Measurements from ENCODE around the gene HLTF. TPM values are rescaled to one million over a fixed set of nuclear protein-coding genes. Genes with fewer than 3 reads are reported as not detected.

Gene HLTF
- polyA plus RNA-seq, 4 donors, result 41.1 to 57.8 (median 43.0) TPM

DNA sequence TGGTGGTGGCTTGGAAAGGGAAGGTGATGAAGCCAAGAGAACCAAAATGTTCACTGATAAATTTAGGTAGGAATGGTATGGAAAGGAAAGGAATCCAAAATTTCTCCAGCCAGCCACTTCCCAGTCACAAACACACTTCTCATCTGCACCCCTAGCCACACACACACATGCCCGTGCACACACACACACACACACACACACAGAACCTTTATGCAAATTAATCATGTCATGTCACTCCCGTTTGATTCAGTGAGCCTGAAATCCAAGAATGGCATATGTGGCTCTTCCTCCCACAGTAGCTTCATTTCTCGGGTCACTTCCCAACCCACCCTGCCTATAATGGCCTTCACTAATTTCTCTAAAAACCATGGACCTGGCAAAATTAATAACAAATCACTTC, 3.1 kb upstream of the HLTF start:
- no peak for DNase-seq (ENCODE audit: low read depth in 4 of 4, low spot score in 3 of 4)

DNA sequence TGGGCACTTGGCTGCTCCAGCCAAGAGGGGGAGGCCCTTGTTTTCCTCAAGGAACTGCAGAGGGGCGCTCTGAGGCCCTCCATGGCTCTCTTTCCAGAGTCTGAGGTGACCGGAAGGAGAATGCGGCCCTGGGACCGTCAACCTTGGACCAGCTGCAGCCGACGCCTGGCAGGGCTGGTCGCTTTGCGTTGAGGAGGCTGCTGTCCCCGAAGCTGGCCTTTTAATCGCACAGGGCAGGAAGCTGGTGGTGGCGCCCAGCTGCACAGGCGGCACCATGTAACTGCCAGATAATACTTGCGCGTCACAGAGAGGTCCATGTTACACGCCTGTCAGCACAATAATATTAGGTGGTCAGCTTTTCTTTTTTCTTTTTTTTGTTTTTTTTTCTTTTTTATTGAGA, 875 bp upstream of the HLTF start:
- no peak for DNase-seq (ENCODE audit: low read depth in 4 of 4, low spot score in 3 of 4)

DNA sequence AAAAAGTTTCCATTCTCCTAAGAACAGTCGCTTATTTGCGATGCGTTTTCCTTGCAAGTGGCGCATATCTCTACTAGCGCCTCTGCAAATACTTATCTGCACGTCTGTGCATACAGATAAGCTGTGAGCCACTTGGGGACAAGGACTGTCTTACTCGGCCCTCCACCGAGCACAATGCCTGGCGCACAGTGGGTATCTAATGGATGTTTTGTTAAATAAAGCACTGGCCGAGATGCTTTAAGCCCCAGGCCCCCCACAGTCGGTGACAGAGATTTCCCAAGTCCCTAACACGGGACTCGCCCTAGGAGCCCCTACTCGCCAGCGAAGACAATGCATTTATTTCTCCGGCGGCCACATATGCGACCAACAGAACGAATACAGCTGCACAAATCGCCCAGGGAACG, 503 bp downstream of the HLTF start:
- peak; percentile 14 to 41 (median 31) for DNase-seq (ENCODE audit: low read depth in 4 of 4, low spot score in 3 of 4)

DNA sequence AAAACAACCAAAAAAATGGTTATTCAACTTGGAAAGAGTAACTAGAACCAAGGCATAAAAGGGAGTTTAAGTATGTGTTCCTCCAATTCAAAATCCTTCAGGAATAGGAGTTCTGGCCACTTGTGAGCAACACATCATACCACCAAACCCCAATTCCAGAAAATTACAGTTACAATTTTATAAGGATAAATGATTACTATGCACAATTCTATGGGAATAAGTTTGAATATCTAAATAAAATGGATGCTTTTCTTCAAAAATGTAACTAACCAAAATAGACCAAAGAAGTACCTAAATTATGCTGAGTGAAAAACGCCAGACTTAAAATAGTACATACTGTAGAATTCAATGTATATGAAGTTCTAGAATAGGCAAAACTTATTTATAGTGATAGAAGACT, 4.6 kb downstream of the HLTF start:
- DNase-seq (ENCODE audit: low read depth in 4 of 4, low spot score in 3 of 4), result no peak

DNA sequence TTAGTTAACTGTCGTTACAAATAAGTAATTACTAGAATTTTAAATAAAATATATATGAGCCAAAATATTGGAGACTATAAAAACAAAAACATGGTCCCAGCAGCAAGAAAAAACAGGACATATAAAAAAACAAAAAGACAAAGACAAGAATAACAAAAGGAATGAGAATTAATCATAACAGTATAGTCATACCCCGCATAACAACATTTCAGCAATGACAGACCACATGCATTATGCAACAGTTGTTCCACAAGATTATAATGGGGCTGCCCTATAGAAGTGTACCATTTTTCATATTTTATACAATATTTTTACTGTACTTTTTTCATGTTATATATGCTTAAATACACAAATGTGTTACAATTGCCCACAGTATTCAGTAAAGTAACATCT, 5.6 kb downstream of the HLTF start:
- no peak for DNase-seq (ENCODE audit: low read depth in 4 of 4, low spot score in 3 of 4)

DNA sequence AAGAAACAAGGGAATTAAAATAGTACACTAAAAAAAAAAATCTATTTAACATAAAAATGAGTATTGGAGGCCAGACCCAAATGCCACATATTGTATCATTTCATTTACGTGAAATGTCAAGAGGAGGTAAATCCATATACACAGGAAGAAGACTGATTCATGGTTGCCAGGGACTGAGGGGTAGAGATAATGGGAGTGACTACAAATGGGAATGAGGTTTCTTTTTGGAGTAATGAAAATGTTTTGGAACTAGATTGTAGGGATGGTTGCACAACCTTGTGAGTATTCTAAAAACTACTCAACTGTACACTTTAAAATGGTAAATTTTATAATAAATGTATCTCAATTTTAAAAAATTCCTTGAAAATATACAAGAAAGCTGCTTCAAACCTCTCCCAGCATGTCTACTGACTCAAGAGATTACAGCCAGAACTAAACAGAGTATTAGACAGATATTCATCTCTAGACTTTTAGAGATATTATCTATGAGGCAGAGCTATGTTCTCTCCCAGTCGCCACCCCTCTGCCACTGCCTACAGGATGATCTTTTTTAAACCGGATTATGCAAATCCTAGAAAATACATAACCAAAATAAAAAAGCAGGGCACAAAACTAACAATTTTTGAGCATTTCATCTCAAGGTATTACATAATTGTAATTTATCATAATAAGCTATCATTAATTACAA, 6.2 kb downstream of the HLTF start:
- no peak for DNase-seq (ENCODE audit: low read depth in 4 of 4, low spot score in 3 of 4)

DNA sequence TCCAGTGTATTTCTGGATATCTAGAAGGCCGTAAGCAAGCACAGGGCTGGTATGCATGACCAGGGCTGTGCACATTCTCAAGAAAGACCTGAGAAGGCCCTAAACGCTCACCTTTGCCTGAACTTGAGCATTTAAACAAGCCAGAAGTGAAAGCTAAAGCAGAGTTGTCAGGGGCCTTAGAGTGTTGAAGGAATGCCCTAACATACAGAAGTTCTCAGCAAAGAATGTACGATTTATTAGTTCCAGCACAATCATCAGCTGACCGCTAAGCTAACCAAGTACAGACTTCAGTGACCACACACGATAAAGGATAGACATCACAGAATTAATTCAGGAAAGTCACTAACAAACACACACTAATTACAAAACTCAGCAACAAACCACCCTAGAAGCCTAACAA, 8.7 kb downstream of the HLTF start:
- peak; percentile 12 to 47 (median 30) for DNase-seq (ENCODE audit: low read depth in 4 of 4, low spot score in 3 of 4)

DNA sequence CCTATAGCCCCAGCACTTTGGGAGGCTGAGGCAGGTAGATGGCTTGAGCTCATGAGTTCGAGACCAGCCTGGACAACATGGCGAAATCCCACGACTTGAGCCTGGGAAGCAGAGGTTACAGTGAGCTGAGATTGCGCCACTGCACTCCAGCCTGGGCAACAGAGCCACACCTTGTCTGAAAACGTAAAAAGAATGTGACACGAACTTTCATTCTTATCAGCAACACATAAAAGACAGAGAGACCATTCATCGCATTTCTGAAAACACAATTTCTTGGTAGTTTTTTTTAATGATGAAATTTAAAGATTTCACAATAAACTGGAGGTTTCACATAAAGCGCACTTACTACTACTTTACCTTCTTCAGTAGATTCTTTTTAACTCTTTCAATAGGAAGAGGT, 18.4 kb downstream of the HLTF start:
- no peak for DNase-seq (ENCODE audit: low read depth in 4 of 4, low spot score in 3 of 4)

DNA sequence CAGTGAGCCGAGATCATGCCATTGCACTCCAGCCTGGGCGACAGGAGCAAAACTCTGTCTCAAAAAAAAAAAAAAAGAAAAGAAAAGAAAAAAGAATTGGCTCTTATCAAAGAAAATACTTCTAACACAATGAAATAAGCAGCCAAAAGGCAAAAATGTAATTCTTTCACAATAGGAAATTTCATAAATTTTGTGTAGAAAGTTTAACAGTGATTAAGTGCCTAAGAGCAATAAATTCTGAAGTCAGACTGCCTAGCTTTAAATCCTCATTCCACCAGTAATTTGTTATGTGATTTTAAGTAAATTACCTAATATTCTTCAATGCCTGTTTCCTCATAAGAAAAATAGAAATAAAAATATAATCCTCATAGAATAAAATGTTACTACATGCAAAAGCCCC, 24.6 kb downstream of the HLTF start:
- DNase-seq (ENCODE audit: low read depth in 4 of 4, low spot score in 3 of 4), result no peak

DNA sequence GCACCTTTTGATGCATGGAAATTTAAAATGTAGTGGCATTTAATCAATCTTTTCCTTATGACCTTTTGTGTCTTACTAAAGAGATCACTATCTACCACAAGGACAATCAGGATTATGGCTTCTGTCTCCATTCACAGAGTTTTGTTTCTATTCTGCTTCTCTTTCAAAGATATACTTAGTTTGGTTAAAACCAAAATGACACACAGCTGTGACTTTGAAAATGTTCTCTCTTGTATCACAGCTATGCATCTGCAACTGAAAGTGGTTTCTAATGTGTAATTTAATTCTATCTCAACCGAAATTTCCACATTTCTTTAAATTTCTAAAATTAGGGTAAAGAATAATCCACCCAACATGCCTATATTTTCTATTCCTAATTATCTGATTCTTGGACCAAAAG, 27.7 kb downstream of the HLTF start:
- no peak for DNase-seq (ENCODE audit: low read depth in 4 of 4, low spot score in 3 of 4)

DNA sequence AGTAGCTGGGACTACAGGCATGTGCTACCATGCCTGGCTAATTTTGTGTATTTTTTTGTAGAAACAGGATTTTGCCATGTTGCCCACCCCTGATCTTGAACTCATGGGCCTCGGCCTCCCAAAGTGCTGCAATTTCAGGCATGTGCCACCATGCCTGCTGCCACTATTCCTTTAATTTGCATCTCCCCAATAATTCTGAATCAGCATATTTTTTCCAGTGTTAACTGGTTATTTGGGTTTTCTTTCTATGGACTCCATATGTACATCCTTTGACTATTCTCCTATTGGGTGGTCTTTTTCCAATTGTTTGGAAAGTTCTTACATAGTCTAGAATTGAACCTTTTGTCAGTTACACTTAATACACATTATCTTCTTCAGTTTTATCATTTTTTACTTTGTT, 28.1 kb downstream of the HLTF start:
- DNase-seq (ENCODE audit: low read depth in 4 of 4, low spot score in 3 of 4), result no peak

DNA sequence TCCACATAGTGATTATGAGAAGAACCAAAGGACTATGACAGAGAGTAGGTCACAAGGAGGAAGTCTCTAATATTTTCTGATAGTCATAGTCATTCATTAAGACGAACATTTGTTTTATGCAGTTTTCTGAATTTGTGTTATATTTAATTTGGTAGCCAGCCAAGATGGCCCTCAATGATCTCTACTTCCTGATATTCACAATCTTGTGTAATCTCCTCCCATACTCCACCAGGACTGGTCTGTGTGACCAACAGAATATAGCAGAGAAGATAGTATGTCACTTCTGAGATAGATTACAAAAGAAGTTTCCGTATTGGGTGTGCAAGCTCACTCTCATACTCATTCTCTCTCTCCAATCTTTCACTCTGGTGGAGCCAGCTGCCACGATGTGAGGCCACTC, 30.8 kb downstream of the HLTF start:
- no peak for DNase-seq (ENCODE audit: low read depth in 4 of 4, low spot score in 3 of 4)

DNA sequence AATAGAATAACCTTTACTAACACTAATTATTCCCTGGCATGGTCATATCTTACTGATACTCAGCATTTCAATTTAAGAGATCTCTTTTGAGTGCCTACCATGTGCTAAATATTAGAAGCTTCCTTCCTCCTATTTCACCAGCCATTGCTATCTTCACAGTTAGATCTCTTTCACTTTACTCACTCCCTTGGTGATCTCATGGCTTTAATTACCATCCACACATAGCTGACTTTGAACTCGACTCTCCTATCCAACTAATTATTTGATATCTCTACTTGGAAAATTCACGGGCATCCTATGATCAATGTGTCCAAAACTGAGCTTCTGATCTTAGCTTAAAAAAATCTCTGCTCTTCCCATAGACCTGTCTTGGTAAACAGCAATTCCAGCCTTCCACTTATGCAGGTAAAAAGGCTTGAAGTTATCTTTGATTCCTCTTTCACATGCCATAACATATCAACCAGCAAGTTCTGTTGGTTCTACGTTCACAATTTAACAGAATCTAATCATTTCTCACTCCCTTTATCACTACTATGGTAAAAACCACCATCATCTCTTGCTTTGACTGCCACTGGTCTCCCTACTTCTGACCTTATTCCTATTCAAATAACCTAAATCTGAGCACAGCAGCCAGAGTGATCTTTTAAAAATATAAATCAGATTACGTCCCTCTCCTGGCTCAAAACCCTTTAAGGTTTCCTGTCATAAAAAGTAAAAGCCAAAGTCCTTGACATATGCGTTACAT, 41.8 kb downstream of the HLTF start:
- DNase-seq (ENCODE audit: low read depth in 4 of 4, low spot score in 3 of 4), result no peak

DNA sequence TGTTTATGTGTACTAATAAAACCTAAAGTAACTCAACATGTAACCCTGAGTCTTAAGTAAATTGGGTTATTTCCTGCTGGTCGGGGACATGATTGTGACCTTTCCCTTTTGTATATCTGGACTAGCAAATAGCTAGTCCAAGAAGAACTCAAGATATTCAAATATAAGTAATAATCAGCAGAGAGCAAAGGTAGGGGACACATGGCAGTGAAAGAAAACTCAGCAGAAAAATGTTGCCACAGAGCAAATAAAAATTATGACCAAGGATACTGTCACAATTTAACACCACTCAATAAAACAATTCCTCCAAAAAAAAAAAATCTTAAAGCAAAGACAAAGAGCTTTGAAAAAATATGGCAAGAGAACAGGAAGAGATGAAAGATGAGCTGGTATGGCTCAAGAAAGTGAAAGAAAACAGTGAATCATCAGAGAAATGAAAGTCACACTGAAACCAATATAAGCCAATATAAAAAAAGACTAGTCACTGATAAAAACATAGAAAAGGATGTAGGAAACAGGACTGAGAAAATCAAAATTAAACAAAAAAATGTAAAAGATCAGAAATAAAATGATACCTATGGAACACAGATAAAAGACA, 43.4 kb downstream of the HLTF start:
- no peak for DNase-seq (ENCODE audit: low read depth in 4 of 4, low spot score in 3 of 4)

DNA sequence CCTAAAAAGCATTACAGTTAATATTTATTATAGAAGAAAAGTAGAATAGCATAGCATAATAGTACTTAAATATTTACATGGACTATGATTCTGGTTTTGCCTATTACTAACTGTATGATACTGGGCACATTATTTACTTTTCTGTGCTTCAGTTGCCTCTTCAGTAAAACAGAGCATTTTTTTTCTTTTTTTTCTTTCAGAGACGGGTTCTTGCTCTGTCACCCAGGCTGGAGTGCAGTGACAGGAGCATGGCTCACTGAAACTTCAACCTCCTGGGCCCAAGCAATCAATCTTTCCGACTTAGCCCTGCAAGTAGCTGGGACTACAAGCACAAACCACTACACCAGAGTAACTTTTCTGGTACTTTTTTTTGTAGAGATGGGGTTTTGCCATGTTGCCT, 48.0 kb downstream of the HLTF start:
- DNase-seq (ENCODE audit: low read depth in 4 of 4, low spot score in 3 of 4), result no peak

DNA sequence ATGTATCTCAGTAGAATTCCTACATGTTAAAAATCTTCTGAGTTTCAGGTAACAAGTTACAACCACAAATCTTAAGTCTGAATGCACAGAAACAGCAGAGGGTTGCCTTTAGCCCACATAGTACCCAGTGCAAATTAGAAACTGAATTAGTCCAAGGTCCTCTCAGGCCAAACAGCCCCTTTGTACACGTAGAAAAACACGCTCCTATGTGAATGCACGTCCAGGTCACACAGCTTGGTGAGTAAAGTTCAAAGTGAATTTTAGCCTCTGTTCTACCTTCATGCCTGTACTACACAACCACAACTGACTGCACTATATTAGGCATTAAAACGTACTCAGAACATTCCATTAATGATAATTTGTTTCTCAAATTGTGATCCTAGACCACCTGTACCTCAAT, 48.6 kb downstream of the HLTF start:
- no peak for DNase-seq (ENCODE audit: low read depth in 4 of 4, low spot score in 3 of 4)

DNA sequence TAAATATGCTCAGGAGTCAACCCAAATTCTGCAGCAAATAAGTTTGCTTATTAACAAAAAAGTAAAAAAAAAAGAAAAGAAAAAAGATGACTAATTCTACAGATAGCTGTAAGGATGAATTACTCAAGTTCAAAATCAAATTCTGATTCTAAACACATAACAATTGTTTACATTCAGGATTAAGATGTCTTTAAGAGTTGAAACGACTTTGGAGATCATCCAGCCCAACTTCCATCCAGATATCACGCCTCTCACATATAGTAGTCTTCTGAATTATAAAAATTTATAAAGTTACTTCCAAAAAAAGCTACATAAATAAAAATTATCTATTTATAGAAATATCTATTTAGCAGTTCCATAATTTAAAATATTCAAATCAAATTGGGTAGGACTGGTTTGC, 55.2 kb downstream of the HLTF start:
- no peak for DNase-seq (ENCODE audit: low read depth in 4 of 4, low spot score in 3 of 4)

DNA sequence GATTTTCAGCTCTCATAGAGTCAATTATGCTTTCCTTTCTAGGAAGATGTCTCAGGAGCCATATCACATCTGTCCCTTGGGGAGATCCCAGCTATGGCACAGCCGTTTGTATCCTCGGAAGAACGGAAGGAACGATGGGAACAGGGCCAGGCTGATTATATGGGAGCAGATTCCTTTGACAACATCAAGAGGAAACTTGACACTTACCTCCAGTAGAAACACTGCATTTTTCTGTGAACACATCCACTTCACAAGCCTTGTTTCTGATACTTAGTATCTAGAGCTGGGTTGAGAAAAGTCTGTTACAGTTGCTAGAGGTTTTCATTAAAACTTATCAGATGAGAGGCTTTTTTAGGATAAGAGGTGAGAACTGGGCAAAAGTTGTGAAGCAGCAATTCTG, 59.6 kb downstream of the HLTF start:
- DNase-seq (ENCODE audit: low read depth in 4 of 4, low spot score in 3 of 4), result no peak

DNA sequence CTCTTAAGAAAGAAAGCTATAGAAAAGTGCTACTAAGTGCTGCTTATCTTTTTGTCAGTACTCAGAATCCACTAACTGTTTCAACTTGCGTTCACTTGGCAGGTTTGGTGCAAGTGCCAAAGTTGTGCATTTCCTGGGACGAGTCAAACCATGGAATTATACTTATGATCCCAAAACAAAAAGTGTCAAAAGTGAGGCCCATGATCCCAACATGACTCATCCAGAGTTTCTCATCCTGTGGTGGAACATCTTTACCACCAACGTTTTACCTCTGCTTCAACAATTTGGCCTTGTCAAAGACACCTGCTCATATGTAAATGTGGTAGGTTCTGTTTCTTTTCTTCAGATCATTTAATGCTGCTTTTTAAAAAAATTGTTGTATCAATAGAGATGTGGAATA, 62.4 kb downstream of the HLTF start:
- no peak for DNase-seq (ENCODE audit: low read depth in 4 of 4, low spot score in 3 of 4)

DNA sequence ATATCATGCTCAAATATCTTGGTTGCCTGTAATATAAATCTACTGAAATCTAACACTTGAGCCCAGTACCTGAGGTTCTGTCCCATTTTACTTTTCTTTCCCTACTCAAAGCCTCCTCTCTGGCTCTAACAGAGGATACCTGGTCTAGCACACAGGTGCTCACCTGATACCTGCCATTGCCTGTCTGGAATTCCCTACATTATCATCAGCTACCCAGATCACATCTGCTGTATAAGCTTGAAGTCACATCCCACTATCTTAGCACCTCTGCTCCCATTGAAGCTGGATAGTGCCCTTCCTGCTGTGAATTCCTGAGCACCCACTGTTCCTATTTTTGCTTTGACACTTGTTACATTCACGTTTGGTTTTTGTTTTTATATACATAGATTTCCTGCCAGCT, 64.5 kb downstream of the HLTF start:
- no peak for DNase-seq (ENCODE audit: low read depth in 4 of 4, low spot score in 3 of 4)

DNA sequence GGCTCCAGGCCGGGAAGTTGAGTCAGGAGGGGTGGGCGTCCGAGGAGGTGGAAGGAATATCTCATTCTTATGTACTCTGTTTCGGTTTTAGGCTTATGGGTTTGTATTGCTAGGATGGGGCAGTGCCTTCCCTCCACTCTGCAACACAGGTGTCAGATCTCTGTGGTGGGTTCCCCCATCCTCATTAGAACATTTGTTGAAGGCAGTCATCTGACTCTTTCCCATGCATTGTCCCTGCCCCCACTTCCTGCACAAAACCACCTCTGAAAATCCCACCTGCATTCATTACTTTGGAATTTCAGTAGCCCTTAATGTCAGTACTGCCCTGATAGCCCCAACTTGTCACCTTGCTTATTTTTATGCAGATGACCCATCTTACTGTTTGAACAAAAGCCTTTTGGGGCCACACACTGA, 65.5 kb downstream of the HLTF start:
- no peak for DNase-seq (ENCODE audit: low read depth in 4 of 4, low spot score in 3 of 4)

DNA sequence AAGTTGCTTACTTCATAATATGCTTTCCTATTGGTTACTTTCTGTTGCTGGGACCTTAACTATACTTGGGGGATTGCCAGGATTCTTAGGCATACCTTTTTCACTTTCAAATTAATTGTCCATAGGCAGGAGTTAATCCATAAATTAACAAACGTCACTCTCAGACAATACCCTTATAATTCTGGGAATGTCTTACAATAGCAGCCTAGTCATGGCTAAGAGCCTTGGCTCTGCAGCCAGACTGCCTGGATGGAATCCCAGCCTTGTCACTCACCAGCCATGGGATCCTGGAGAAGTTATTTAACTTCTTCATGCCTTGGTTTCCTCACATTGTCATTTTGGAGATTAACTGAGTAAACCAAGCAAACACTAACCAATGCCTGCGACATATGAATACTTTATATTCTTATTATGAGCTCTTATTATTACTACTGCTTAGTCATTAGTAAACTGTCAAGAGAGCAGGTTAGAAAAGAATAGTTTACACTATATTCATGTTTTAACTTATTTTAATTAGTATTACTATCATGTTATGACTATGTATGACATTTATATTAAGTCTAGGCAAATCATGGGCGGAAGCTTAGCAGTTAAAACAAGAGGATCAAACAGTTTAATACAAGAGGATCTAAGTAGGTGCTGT, 66.0 kb downstream of the HLTF start:
- DNase-seq (ENCODE audit: low read depth in 4 of 4, low spot score in 3 of 4), result no peak
